Spinal cord (tissue), 10 donors: Measurements from ENCODE around the gene SCAMP4. TPM values are rescaled to one million over a fixed set of nuclear protein-coding genes. Genes with fewer than 3 reads are reported as not detected.
A peak's percentile ranks its signal among the peaks of the same experiment; 100 is the strongest.

Experiments used
- DNase-seq, 6 donors: peaks; one replicate each; pipeline versions ENCODE4 v3.0.0 to v3.0.0-alpha.2; 2013 to 2015; ENCODE audit warnings: low spot score in 6 of 6, low read depth in 4 of 6
- H3K27ac ChIP-seq: one replicate; pipeline ENCODE4 v1.5.1; 2013; ENCODE audit warnings: low read depth, low read length, control low read depth
- H3K27me3 ChIP-seq: one replicate; pipeline ENCODE4 v1.6.1; 2013; ENCODE audit warnings: low read length; ENCODE audit not compliant: control insufficient read depth, insufficient read depth
- H3K36me3 ChIP-seq: one replicate; pipeline ENCODE4 v1.6.1; 2013; ENCODE audit warnings: low read length; ENCODE audit not compliant: control insufficient read depth, insufficient read depth
- H3K4me1 ChIP-seq: one replicate; pipeline ENCODE4 v1.6.1; 2013; ENCODE audit warnings: low read length; ENCODE audit not compliant: control insufficient read depth, insufficient read depth
- H3K4me3 ChIP-seq: one replicate; pipeline ENCODE4 v1.5.1; 2013; ENCODE audit warnings: low read depth, low read length, control low read depth
- H3K9me3 ChIP-seq: one replicate; pipeline ENCODE4 v1.6.1; 2013; ENCODE audit warnings: low read length; ENCODE audit not compliant: control insufficient read depth, insufficient read depth
- WGBS: methylation state at CpG from one replicate; pipeline ENCODE4 v1.1.5; 2013; ENCODE audit warnings: missing lambda C conversion rate; ENCODE audit not compliant: insufficient coverage; 5-methylcytosine and 5-hydroxymethylcytosine counted together
- polyA plus RNA-seq, 2 donors: library from polyadenylated mRNA; unstranded; fragments of 120-200 nt; gene quantifications; one replicate each; pipeline ENCODE4 v1.2.1, GENCODE V29; 2013; ENCODE audit not compliant: insufficient read length in 2 of 2
- total RNA-seq, 2 donors: library from RNA; depleted of rRNA in 1 of 2; stranded (reverse); fragments of 120-200 nt in 1 of 2; fragments of >200 nt in 1 of 2; gene quantifications; one replicate each; pipeline versions ENCODE4 v1.2.3 to v1.2.4, GENCODE V29; 2013 to 2014
- donor health status: healthy.

SCAMP4 gene
- total and polyA plus RNA-seq, 4 donors, result 25.2 to 112 (median 66.6) TPM

- Histone ChIP-seq H3K27ac (peak overlapping the region; percentile 52), H3K4me1 (peaks cover 57% of the 10 kb centered on the region), H3K36me3 (peaks cover 55% of the 10 kb centered on the region), H3K9me3 (no peaks in the 10 kb centered on the region), H3K4me3 (no peak overlapping the region), H3K27me3 (no peaks in the 10 kb centered on the region)
- no peak for DNase-seq
- 81% methylated on average over 12 of the region's 13 CpGs for WGBS
Measured at GRCh38 chr19:1908364-1908678, 3.1 kb downstream of the SCAMP4 start.

GRCh38 chr19:1909761-1910080, 4.5 kb downstream of the SCAMP4 start:
- peaks cover 69% of the 10 kb centered on the region for H3K36me3 ChIP-seq
- DNase-seq, result no peak
- H3K4me1 ChIP-seq, result peaks cover 49% of the 10 kb centered on the region
- no peak overlapping the region for H3K27ac ChIP-seq
- H3K9me3 ChIP-seq, result no peaks in the 10 kb centered on the region
- H3K27me3 ChIP-seq, result no peaks in the 10 kb centered on the region
- 81% methylated on average over 10 of the region's 10 CpGs for WGBS
- no peak overlapping the region for H3K4me3 ChIP-seq

GRCh38 chr19:1910177-1910576, 5.0 kb downstream of the SCAMP4 start:
- peaks cover 74% of the 10 kb centered on the region for H3K36me3 ChIP-seq

DNA sequence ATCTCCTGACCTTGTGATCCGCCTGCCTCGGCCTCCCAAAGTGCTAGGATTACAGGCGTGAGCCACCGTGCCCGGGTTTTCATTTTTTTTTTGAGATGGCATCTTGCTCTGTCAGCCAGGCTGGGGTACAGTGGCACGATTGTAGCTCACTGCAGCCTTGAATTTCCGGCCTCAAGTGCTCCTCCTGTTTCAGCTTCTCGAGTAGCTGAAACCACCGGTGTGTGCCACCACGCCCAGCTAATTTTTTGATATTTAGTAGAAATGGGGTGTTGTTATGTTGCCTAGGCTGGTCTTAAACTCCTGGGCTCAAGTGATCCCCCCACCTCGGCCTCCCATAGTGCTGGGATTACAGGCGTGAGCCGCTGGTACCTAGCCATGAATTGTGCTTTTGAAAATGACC, 5.9 kb downstream of the SCAMP4 start:
- no peak overlapping the region for H3K27ac ChIP-seq
- H3K4me1 ChIP-seq, result peaks cover 43% of the 10 kb centered on the region
- H3K9me3 ChIP-seq, result no peaks in the 10 kb centered on the region
- no peak overlapping the region for H3K4me3 ChIP-seq
- DNase-seq, result no peak
- peaks cover 78% of the 10 kb centered on the region for H3K36me3 ChIP-seq
- H3K27me3 ChIP-seq, result no peaks in the 10 kb centered on the region
- 81% methylated on average over 11 of the region's 13 CpGs for WGBS

More at GRCh38 chr19:1910177-1910576, 5.0 kb downstream of the SCAMP4 start:
- Histone ChIP-seq H3K27ac (no peak overlapping the region), H3K27me3 (no peaks in the 10 kb centered on the region), H3K4me1 (peaks cover 46% of the 10 kb centered on the region), H3K4me3 (no peak overlapping the region), H3K9me3 (no peaks in the 10 kb centered on the region)
- WGBS, result 76% methylated on average over 10 of the region's 10 CpGs
- peak in 1 of 6 donors; percentile 22 for DNase-seq

- Histone ChIP-seq H3K36me3 (peaks cover 79% of the 10 kb centered on the region), H3K27ac (no peak overlapping the region), H3K27me3 (no peaks in the 10 kb centered on the region), H3K4me3 (no peak overlapping the region), H3K4me1 (peaks cover 34% of the 10 kb centered on the region), H3K9me3 (no peaks in the 10 kb centered on the region)
- no peak for DNase-seq
- 95% methylated on average over 37 of the region's 37 CpGs for WGBS
Measured at GRCh38 chr19:1911995-1912394, 6.8 kb downstream of the SCAMP4 start.

GRCh38 chr19:1912760-1913505, 7.7 kb downstream of the SCAMP4 start:
- peaks cover 79% of the 10 kb centered on the region for H3K36me3 ChIP-seq
- 97% methylated on average over 77 of the region's 77 CpGs for WGBS

DNA sequence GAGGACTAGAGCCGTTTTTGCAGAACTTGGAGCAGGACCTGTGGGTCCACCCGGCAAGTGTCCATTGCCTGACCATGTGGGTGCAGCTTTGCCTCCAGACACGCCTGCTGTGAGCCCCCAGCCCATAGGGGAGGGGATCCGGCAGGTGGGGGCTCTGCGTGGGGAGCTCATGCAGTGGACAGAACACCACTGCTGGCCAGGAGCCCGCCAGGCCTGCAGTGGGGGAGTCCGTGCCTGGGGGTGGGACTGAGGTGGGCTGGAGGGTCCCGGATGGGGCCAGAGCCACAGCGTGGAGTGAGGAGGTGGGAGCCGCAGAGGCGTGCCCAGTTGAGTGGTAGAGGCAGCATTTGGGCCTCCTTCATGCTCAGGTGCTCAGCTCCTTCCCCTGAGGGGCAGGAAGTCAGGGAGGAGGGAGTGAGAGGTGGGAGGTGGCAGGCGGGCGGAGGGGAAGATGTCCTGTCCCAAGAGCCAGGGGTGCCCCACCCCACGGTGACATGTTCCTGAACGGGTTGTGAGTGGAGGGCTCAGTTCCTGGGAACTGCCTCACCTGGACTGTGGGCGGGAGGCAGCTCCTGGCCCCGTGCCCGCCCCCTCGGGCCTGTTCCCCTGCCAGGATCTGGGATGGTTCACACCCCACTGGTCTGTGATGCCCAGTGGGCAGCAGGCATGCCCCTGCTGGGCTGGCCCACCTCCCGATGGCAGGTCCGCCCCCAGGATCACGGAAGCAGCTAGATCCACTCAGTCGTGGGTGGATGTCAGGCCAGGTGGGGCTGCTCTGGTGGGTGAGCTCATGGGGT, 8.8 kb downstream of the SCAMP4 start:
- no peak overlapping the region for H3K4me3 ChIP-seq
- H3K36me3 ChIP-seq, result peaks cover 84% of the 10 kb centered on the region
- 90% methylated on average over 22 of the region's 23 CpGs for whole genome bisulfite sequencing
- no peaks in the 10 kb centered on the region for H3K27me3 ChIP-seq
- no peaks in the 10 kb centered on the region for H3K9me3 ChIP-seq
- H3K27ac ChIP-seq, result no peak overlapping the region
- H3K4me1 ChIP-seq, result peaks cover 15% of the 10 kb centered on the region
- DNase-seq, result no peak

More at GRCh38 chr19:1912760-1913505, 7.7 kb downstream of the SCAMP4 start:
- no peak for DNase-seq
- Histone ChIP-seq H3K27ac (no peak overlapping the region), H3K27me3 (no peaks in the 10 kb centered on the region), H3K4me3 (no peak overlapping the region), H3K9me3 (no peaks in the 10 kb centered on the region), H3K4me1 (peaks cover 24% of the 10 kb centered on the region)

- Histone ChIP-seq H3K4me1 (peaks cover 6% of the 10 kb centered on the region), H3K27me3 (no peaks in the 10 kb centered on the region), H3K36me3 (peaks cover 84% of the 10 kb centered on the region), H3K27ac (no peak overlapping the region), H3K4me3 (no peak overlapping the region), H3K9me3 (no peaks in the 10 kb centered on the region)
- 96% methylated on average over 23 of the region's 23 CpGs for WGBS
- no peak for DNase-seq
Measured at GRCh38 chr19:1914826-1915341, 9.7 kb downstream of the SCAMP4 start.

DNA sequence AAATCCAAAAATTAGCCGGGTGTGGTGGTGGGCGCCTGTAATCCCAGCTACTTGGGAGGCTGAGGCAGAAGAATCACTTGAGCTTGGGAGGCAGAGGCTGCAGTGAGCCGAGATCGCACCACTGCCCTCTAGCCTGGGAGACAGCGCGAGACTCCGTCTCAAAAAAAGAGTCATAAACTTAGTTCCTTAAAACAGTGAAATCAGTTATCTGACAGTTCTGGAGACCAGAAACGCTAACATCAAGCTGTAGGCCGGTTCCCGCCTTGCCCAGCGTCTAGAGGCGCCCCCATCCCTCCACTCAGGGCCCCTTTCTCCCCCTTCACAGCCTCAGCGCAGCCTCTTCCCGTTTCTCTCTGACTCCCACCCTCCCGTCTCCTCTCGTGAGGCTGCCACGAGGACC, 11.9 kb downstream of the SCAMP4 start:
- WGBS, result 89% methylated on average over 17 of the region's 17 CpGs
- peaks cover 94% of the 10 kb centered on the region for H3K36me3 ChIP-seq
- H3K27me3 ChIP-seq, result no peaks in the 10 kb centered on the region
- H3K27ac ChIP-seq, result no peak overlapping the region
- DNase-seq, result no peak
- no peak overlapping the region for H3K4me3 ChIP-seq
- no peaks in the 10 kb centered on the region for H3K9me3 ChIP-seq
- H3K4me1 ChIP-seq, result peaks cover 3% of the 10 kb centered on the region
